ENCODE data around the gene ZNF678.

DNA sequence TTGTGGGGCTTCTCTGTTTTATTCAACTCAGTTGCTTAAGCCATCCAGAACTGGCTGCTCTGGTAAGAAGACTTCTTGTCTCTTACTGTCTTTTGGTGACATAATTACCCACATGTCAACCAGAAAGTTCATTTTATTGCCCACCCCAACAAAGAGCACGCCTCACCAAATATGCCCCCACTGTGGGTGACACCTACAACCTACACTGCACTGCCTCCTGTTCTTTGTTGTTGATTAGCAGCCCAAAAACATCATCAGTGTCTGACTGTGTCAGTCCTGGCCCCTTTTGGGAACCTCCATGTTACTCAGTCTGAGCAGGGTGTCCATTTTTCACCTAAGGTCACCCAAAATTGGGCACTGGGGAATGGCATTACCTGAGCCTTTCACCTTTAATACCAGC is 49.3 kb downstream of the ZNF678 start:
- TF ChIP-seq EP300 (IDR thresholded peaks at IDR 0.05) (no peak), CTCF (IDR thresholded peaks at IDR 0.05) (no peak), POLR2A (IDR thresholded peaks at IDR 0.05) (no peak)

Data from gastroesophageal sphincter (tissue), 3 donors.